Left ventricle myocardium inferior (tissue), 1 donor: ENCODE data around the gene CACNA1C. TPM values are rescaled to one million over a fixed set of nuclear protein-coding genes. Genes with fewer than 3 reads are reported as not detected.

ENCODE experiments used
- DNase-seq: peaks from one replicate; pipeline ENCODE4 v3.0.0-alpha.2; 2020
- H3K27ac ChIP-seq: fragments of 200-600 bp; replicated peaks from 2 replicates; pipeline ENCODE4 v1.8.0; 2021
- H3K27me3 ChIP-seq: fragments of 200-600 bp; 2 replicates; pipeline ENCODE4 v1.8.0; 2021; ENCODE audit warnings: low read depth
- H3K36me3 ChIP-seq: fragments of 200-600 bp; 2 replicates; pipeline ENCODE4 v1.8.0; 2021
- H3K4me1 ChIP-seq: fragments of 200-600 bp; 2 replicates; pipeline ENCODE4 v1.8.0; 2021
- H3K4me3 ChIP-seq: fragments of 200-600 bp; 2 replicates; pipeline ENCODE4 v1.8.0; 2021; ENCODE audit warnings: mild to moderate bottlenecking, moderate library complexity
- H3K9me3 ChIP-seq: fragments of 200-600 bp; replicated peaks from 2 replicates; pipeline ENCODE4 v1.8.0; 2021
- intact Hi-C: fragments of 100-400 bp; cut with micrococcal nuclease; formaldehyde crosslinking; loops from one replicate; pipeline ENCODE4 v1.11.0; 2022
- total RNA-seq: library from RNA; stranded (reverse); fragmentation: NEBNext Ultra II Directional; extraction: Animal tissue kit (Norgen Biotek cat#: 25700); gene quantifications from one replicate; pipeline ENCODE4 v1.2.1, GENCODE V29; 2021
- TF ChIP-seq, protein P1 (sequence below): fragments of 200-600 bp; IDR thresholded peaks from 2 replicates; pipeline ENCODE4 v1.8.0; 2021; ENCODE audit warnings: antibody characterized with exemption, mild to moderate bottlenecking, borderline replicate concordance
- donor health status: DM: no; HTN: yes; CAD: no; lungs with severe emphysema.

The CACNA1C gene
- total RNA-seq, 1 donor from 2014 or later: 137 TPM

GRCh38 chr12:2566161-2566560 is 513.4 kb downstream of the CACNA1C start:
- H3K9me3 ChIP-seq: no peaks in the 10 kb centered on the region
- intact Hi-C loops: no loop called here
- no peak for DNase-seq
- TF ChIP-seq, protein P1, sequence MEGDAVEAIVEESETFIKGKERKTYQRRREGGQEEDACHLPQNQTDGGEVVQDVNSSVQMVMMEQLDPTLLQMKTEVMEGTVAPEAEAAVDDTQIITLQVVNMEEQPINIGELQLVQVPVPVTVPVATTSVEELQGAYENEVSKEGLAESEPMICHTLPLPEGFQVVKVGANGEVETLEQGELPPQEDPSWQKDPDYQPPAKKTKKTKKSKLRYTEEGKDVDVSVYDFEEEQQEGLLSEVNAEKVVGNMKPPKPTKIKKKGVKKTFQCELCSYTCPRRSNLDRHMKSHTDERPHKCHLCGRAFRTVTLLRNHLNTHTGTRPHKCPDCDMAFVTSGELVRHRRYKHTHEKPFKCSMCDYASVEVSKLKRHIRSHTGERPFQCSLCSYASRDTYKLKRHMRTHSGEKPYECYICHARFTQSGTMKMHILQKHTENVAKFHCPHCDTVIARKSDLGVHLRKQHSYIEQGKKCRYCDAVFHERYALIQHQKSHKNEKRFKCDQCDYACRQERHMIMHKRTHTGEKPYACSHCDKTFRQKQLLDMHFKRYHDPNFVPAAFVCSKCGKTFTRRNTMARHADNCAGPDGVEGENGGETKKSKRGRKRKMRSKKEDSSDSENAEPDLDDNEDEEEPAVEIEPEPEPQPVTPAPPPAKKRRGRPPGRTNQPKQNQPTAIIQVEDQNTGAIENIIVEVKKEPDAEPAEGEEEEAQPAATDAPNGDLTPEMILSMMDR: no peak
- no peak overlapping the region for H3K27ac ChIP-seq
- peaks cover 10% of the 10 kb centered on the region for H3K4me1 ChIP-seq
- H3K27me3 ChIP-seq: no peaks in the 10 kb centered on the region
- peaks cover 30% of the 10 kb centered on the region for H3K36me3 ChIP-seq
- H3K4me3 ChIP-seq: no peak overlapping the region

DNA sequence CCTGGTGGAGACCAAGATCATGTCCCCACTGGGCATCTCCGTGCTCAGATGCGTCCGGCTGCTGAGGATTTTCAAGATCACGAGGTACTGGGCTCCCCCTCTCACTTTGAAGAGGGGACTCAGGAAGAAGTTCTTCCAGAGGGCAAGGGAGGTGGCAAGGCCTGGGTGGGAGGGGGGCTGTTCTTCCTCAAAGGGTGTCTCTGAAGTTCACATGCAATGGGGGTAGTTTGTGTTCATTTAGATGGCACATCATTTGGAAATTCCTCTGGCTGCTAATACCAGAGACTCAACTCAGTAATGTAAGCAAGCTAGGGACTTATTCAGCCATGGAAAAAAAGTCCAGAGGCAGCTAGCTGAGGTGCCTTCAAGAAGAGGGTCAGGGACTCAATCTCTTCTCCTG is 514.9 kb downstream of the CACNA1C start:
- Histone ChIP-seq H3K9me3 (no peaks in the 10 kb centered on the region), H3K36me3 (peaks cover 30% of the 10 kb centered on the region), H3K27ac (no peak overlapping the region), H3K4me1 (no peaks in the 10 kb centered on the region), H3K27me3 (no peaks in the 10 kb centered on the region), H3K4me3 (no peak overlapping the region)
- no peak for DNase-seq
- TF ChIP-seq, protein P1: no peak
- intact Hi-C loops: no loop called here

DNA sequence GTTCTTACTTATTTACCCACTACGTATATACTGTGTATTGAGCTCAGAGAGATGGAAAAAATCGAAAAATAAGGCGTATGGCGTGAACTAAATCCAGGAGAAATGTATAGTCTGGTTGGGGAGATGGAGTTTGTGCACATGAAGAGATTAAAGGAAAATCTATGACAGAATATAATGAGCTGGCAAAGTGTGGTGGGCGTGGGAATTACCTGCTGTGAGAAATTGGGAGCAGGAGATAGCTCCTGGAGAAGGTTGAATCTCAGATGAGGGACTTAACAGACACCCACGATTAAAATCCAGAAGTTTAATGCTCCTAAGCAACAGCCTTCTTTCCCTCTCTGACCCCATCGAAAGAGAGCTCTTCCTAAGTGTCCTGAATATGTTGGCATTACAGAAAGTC is 517.8 kb downstream of the CACNA1C start:
- Histone ChIP-seq H3K4me1 (no peaks in the 10 kb centered on the region), H3K9me3 (no peaks in the 10 kb centered on the region), H3K27ac (no peak overlapping the region), H3K27me3 (no peaks in the 10 kb centered on the region), H3K4me3 (no peak overlapping the region), H3K36me3 (peaks cover 49% of the 10 kb centered on the region)
- TF ChIP-seq, protein P1: no peak
- intact Hi-C loops: no loop called here
- DNase-seq: no peak

DNA sequence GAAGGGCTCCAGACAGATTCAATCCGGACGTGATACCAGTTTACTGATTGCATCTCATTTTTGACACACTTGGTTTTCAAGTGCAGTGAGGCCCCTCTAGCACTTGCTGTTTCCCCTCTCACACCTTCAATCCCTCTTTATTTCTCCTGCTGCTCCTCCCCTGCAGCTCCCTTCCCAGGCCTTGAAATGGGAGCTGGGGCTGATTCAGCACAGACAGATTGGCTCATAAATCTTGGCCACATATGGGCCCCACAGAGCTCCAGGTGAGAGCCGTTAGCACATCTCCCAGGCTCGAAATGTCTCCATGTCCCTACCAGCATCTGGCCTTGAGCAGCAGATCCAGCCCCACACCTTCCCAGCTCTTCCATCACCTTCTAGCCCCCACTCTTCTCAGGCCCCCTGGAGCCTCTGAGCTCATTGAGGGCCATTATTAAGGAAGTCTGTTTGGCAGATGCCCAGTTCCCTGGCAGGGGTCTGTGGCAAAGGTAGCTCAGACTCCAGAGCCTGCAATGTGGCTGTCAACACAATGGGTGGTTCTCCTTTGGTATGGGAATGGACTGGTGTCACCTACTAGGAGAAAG is 521.7 kb downstream of the CACNA1C start:
- DNase-seq: no peak
- Histone ChIP-seq H3K9me3 (no peaks in the 10 kb centered on the region), H3K36me3 (peaks cover 52% of the 10 kb centered on the region), H3K4me1 (no peaks in the 10 kb centered on the region), H3K27me3 (no peaks in the 10 kb centered on the region), H3K4me3 (no peak overlapping the region), H3K27ac (no peak overlapping the region)
- TF ChIP-seq, protein P1: no peak
- intact Hi-C loops: no loop called here

DNA sequence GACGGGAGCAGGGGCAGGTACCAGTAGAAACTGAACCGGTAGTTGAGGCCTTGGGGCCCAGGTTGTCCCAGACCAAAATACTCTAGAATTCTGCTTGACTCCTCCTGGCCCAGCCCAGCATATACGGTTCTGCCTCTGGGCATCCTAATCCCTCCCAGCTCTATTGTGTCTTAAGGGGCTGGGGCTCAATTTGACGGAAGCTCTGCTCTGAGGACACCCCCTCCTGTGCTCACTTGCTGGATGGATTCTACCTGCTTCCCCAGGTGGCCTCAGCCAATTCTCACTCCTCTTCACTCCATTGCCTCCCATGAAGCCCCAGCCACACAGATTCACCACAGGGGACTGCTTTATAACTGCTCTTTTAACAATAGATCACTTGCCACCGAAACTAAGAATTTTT is 522.5 kb downstream of the CACNA1C start:
- intact Hi-C loops: no loop called here

More for the DNA sequence above, 522.5 kb downstream of the CACNA1C start:
- no peak for DNase-seq
- TF ChIP-seq, protein P1: no peak
- Histone ChIP-seq H3K36me3 (peaks cover 50% of the 10 kb centered on the region), H3K27me3 (no peaks in the 10 kb centered on the region), H3K27ac (no peak overlapping the region), H3K9me3 (no peaks in the 10 kb centered on the region), H3K4me3 (no peak overlapping the region), H3K4me1 (no peaks in the 10 kb centered on the region)
